ENCODE measurements around the gene TGM6. TPM values are rescaled to one million over a fixed set of nuclear protein-coding genes. Genes with fewer than 3 reads are reported as not detected.

Gene TGM6
- polyA plus RNA-seq, 3 donors, result not detected

GRCh38 chr20:2385496-2385895 is 4.8 kb downstream of the TGM6 start:
- Mint-ChIP-seq H3K9me3 (peaks cover 3 to 31% (median 24%) of the 10 kb centered on the region in 7 donors), H3K4me3 (no peak overlapping the region), H3K27me3 (ENCODE audit: low read depth in 3 of 3) (peaks cover 17 to 43% (median 40%) of the 10 kb centered on the region in 3 donors), H3K4me1 (peaks cover 4% of the 10 kb centered on the region), H3K27ac (no peak overlapping the region), H3K36me3 (no peaks in the 10 kb centered on the region)
- no CpG with 5 or more reads among the region's 6 CpGs for WGBS (ENCODE audit: insufficient coverage)
- no peak overlapping the region for H3K9ac ChIP-seq (ENCODE audit: insufficient read depth, low read length, poor library complexity, severe bottlenecking)
- intact Hi-C loops (cut with micrococcal nuclease), result no loop called here
- peaks cover 0 to 15% of the 10 kb centered on the region in 2 donors for H3K27me3 ChIP-seq (ENCODE audit: control insufficient read depth in 2 of 2, insufficient read depth in 2 of 2, low read length in 2 of 2)
- no peak for DNase-seq
- no peak overlapping the region for H3K4me3 ChIP-seq (replicated peaks in 1 of 3; ENCODE audit: low read depth in 2 of 3, low read length in 3 of 3)
- H2AFZ ChIP-seq (ENCODE audit: insufficient read depth, low read depth, low read length, poor library complexity, severe bottlenecking), result no peak overlapping the region
- no peak for TF ChIP-seq CTCF (IDR thresholded peaks at IDR 0.05)
- H3K27ac ChIP-seq (ENCODE audit: low read depth in 1 of 2, low read length in 2 of 2), result no peak overlapping the region
- peaks cover 23 to 28% of the 10 kb centered on the region in 2 donors for H3K9me3 ChIP-seq (replicated peaks in 1 of 2; ENCODE audit: control insufficient read depth in 1 of 2, insufficient read depth in 1 of 2, low read length in 2 of 2)
- no peaks in the 10 kb centered on the region for H3K79me2 ChIP-seq (ENCODE audit: insufficient read depth, low read length)
- no peaks in the 10 kb centered on the region for H3K36me3 ChIP-seq (replicated peaks in 1 of 2; ENCODE audit: control insufficient read depth in 1 of 2, insufficient read depth in 2 of 2, low read length in 2 of 2)
- H3K4me2 ChIP-seq (replicated peaks; ENCODE audit: extremely low read depth, low read length, poor library complexity, severe bottlenecking), result no peak overlapping the region
- no peaks in the 10 kb centered on the region for H4K20me1 ChIP-seq (ENCODE audit: insufficient read depth, low read length)
- H3K4me1 ChIP-seq (ENCODE audit: control insufficient read depth in 1 of 2, insufficient read depth in 2 of 2, low read length in 2 of 2), result peaks cover 0 to under 1% of the 10 kb centered on the region in 2 donors

- 100% methylated on average over 4 of the region's 5 CpGs for WGBS (ENCODE audit: insufficient coverage)
- Histone ChIP-seq H3K4me2 (replicated peaks; ENCODE audit: extremely low read depth, low read length, poor library complexity, severe bottlenecking) (no peak overlapping the region), H3K36me3 (replicated peaks in 1 of 2; ENCODE audit: control insufficient read depth in 1 of 2, insufficient read depth in 2 of 2, low read length in 2 of 2) (no peaks in the 10 kb centered on the region), H3K9me3 (replicated peaks in 1 of 2; ENCODE audit: control insufficient read depth in 1 of 2, insufficient read depth in 1 of 2, low read length in 2 of 2) (peaks cover 23 to 28% of the 10 kb centered on the region in 2 donors), H2AFZ (ENCODE audit: insufficient read depth, low read depth, low read length, poor library complexity, severe bottlenecking) (no peak overlapping the region), H3K9ac (ENCODE audit: insufficient read depth, low read length, poor library complexity, severe bottlenecking) (no peak overlapping the region), H3K4me1 (ENCODE audit: control insufficient read depth in 1 of 2, insufficient read depth in 2 of 2, low read length in 2 of 2) (peaks cover 4 to 7% of the 10 kb centered on the region in 2 donors), H4K20me1 (ENCODE audit: insufficient read depth, low read length) (no peaks in the 10 kb centered on the region), H3K27me3 (ENCODE audit: control insufficient read depth in 2 of 2, insufficient read depth in 2 of 2, low read length in 2 of 2) (peaks cover 0 to 8% of the 10 kb centered on the region in 2 donors), H3K4me3 (replicated peaks in 1 of 3; ENCODE audit: low read depth in 2 of 3, low read length in 3 of 3) (no peak overlapping the region), H3K79me2 (ENCODE audit: insufficient read depth, low read length) (no peaks in the 10 kb centered on the region), H3K27ac (ENCODE audit: low read depth in 1 of 2, low read length in 2 of 2) (no peak overlapping the region)
- intact Hi-C loops (cut with micrococcal nuclease), result no loop called here
- Mint-ChIP-seq H3K4me3 (no peak overlapping the region), H3K27ac (no peak overlapping the region), H3K9me3 (peaks cover 3 to 31% (median 24%) of the 10 kb centered on the region in 7 donors), H3K4me1 (peaks cover 14% of the 10 kb centered on the region), H3K27me3 (ENCODE audit: low read depth in 3 of 3) (peaks cover 17 to 40% (median 29%) of the 10 kb centered on the region in 3 donors), H3K36me3 (no peaks in the 10 kb centered on the region)
- TF ChIP-seq CTCF (IDR thresholded peaks at IDR 0.05), result no peak
- DNase-seq, result no peak
Observed at GRCh38 chr20:2386516-2387179, 5.9 kb downstream of the TGM6 start.
